ENCODE results near the gene OR56A3. TPM values are rescaled to one million over a fixed set of nuclear protein-coding genes. Genes with fewer than 3 reads are reported as not detected.
"Not testable (repeated sequence)": the region's sequence is repeated elsewhere in the genome, so short reads cannot be mapped to it uniquely, and the experiment has no call there.

The OR56A3 gene
- total RNA-seq, 1 experiment from 2014 or later = not detected

- no peak overlapping the region for H3K4me3 Mint-ChIP-seq (ENCODE audit: unreplicated experiment)
Observed at GRCh38 chr11:5938603-5938965, 3.5 kb upstream of the OR56A3 start.

GRCh38 chr11:5940748-5941147 lies 1.3 kb upstream of the OR56A3 start:
- intact Hi-C loops (cut with micrococcal nuclease; ENCODE audit: unreplicated experiment) = no loop called here
- Mint-ChIP-seq H3K4me1 (ENCODE audit: low read depth, unreplicated experiment) (no peaks in the 10 kb centered on the region), H3K36me3 (ENCODE audit: insufficient read depth, unreplicated experiment) (no peaks in the 10 kb centered on the region), H3K4me3 (ENCODE audit: unreplicated experiment) (no peak overlapping the region), H3K9me3 (ENCODE audit: unreplicated experiment) (peaks cover 9% of the 10 kb centered on the region), H3K27me3 (ENCODE audit: insufficient read depth, unreplicated experiment) (peaks cover 13% of the 10 kb centered on the region), H3K27ac (ENCODE audit: unreplicated experiment) (no peak overlapping the region)
- H3K36me3 ChIP-seq (ENCODE audit: control insufficient read depth, insufficient read depth, low read length) = no peaks in the 10 kb centered on the region
- no TSS peak for BruUV-seq (replicated peaks)
- DNase-seq = no peak
- TF ChIP-seq CTCF (IDR thresholded peaks at IDR 0.05; ENCODE audit: insufficient read depth in 1 of 2, low read depth in 1 of 2, low read length in 1 of 2, severe bottlenecking in 1 of 2, unreplicated experiment in 1 of 2) = no peak
- no peak overlapping the region for H3K4me3 ChIP-seq (ENCODE audit: low read depth, low read length)
- H3K27me3 ChIP-seq (replicated peaks; ENCODE audit: control insufficient read depth, insufficient read depth, low read length) = no peaks in the 10 kb centered on the region
- no peaks in the 10 kb centered on the region for H3K9me3 ChIP-seq
- CTCF ChIA-PET = no interaction called here
- H3K4me1 ChIP-seq = no peaks in the 10 kb centered on the region
- POLR2A ChIA-PET = no interaction called here

More at GRCh38 chr11:5938603-5938965, 3.5 kb upstream of the OR56A3 start:
- ChIA-PET POLR2A (no interaction called here), CTCF (no interaction called here)
- intact Hi-C loops (cut with micrococcal nuclease; ENCODE audit: unreplicated experiment) = no loop called here
- DNase-seq = no peak
- H3K9me3 Mint-ChIP-seq (ENCODE audit: unreplicated experiment) = peaks cover 9% of the 10 kb centered on the region
- Histone ChIP-seq H3K9me3 (no peaks in the 10 kb centered on the region), H3K4me1 (no peaks in the 10 kb centered on the region), H3K4me3 (ENCODE audit: low read depth, low read length) (no peak overlapping the region), H3K36me3 (ENCODE audit: control insufficient read depth, insufficient read depth, low read length) (no peaks in the 10 kb centered on the region), H3K27me3 (replicated peaks; ENCODE audit: control insufficient read depth, insufficient read depth, low read length) (no peaks in the 10 kb centered on the region)
- BruUV-seq (replicated peaks) = no TSS peak
- H3K27me3 Mint-ChIP-seq (ENCODE audit: insufficient read depth, unreplicated experiment) = peaks cover 4% of the 10 kb centered on the region
- no peak for TF ChIP-seq CTCF (IDR thresholded peaks at IDR 0.05; ENCODE audit: insufficient read depth in 1 of 2, low read depth in 1 of 2, low read length in 1 of 2, severe bottlenecking in 1 of 2, unreplicated experiment in 1 of 2)
- H3K4me1 Mint-ChIP-seq (ENCODE audit: low read depth, unreplicated experiment) = no peaks in the 10 kb centered on the region
- H3K27ac Mint-ChIP-seq (ENCODE audit: unreplicated experiment) = no peak overlapping the region
- H3K36me3 Mint-ChIP-seq (ENCODE audit: insufficient read depth, unreplicated experiment) = no peaks in the 10 kb centered on the region

- Histone ChIP-seq H3K36me3 (ENCODE audit: control insufficient read depth, insufficient read depth, low read length) (no peaks in the 10 kb centered on the region), H3K4me3 (ENCODE audit: low read depth, low read length) (no peak overlapping the region), H3K9me3 (peaks cover 12% of the 10 kb centered on the region; the same call in 1 of the 2 replicates), H3K27me3 (replicated peaks; ENCODE audit: control insufficient read depth, insufficient read depth, low read length) (no peaks in the 10 kb centered on the region), H3K4me1 (no peaks in the 10 kb centered on the region)
- intact Hi-C loops (cut with micrococcal nuclease; ENCODE audit: unreplicated experiment) = no loop called here
- no peak for TF ChIP-seq CTCF (IDR thresholded peaks at IDR 0.05; ENCODE audit: insufficient read depth in 1 of 2, low read depth in 1 of 2, low read length in 1 of 2, severe bottlenecking in 1 of 2, unreplicated experiment in 1 of 2)
- CTCF ChIA-PET = no interaction called here
- H3K4me3 Mint-ChIP-seq (ENCODE audit: unreplicated experiment) = no peak overlapping the region
- DNase-seq = no peak
- H3K27me3 Mint-ChIP-seq (ENCODE audit: insufficient read depth, unreplicated experiment) = peaks cover 3% of the 10 kb centered on the region
- POLR2A ChIA-PET = no interaction called here
- no peaks in the 10 kb centered on the region for H3K4me1 Mint-ChIP-seq (ENCODE audit: low read depth, unreplicated experiment)
- no TSS peak for BruUV-seq (replicated peaks)
- H3K27ac Mint-ChIP-seq (ENCODE audit: unreplicated experiment) = no peak overlapping the region
- no peaks in the 10 kb centered on the region for H3K9me3 Mint-ChIP-seq (ENCODE audit: unreplicated experiment)
- no peaks in the 10 kb centered on the region for H3K36me3 Mint-ChIP-seq (ENCODE audit: insufficient read depth, unreplicated experiment)
Observed at GRCh38 chr11:5955586-5955985, 13.5 kb downstream of the OR56A3 start.

GRCh38 chr11:5960704-5961320 lies 18.8 kb downstream of the OR56A3 start:
- H3K4me1 ChIP-seq; H3K4me3 Mint-ChIP-seq (ENCODE audit: unreplicated experiment); H3K36me3 Mint-ChIP-seq (ENCODE audit: insufficient read depth, unreplicated experiment); H3K36me3 ChIP-seq (ENCODE audit: control insufficient read depth, insufficient read depth, low read length); H3K4me3 ChIP-seq (ENCODE audit: low read depth, low read length); intact Hi-C loops (cut with micrococcal nuclease; ENCODE audit: unreplicated experiment); POLR2A ChIA-PET; H3K4me1 Mint-ChIP-seq (ENCODE audit: low read depth, unreplicated experiment); H3K27ac Mint-ChIP-seq (ENCODE audit: unreplicated experiment); CTCF ChIA-PET; H3K27me3 Mint-ChIP-seq (ENCODE audit: insufficient read depth, unreplicated experiment); DNase-seq; BruUV-seq (replicated peaks); H3K27me3 ChIP-seq (replicated peaks; ENCODE audit: control insufficient read depth, insufficient read depth, low read length): not testable (repeated sequence)
- H3K9me3 Mint-ChIP-seq (ENCODE audit: unreplicated experiment) = peaks cover 17% of the 10 kb centered on the region
- H3K9me3 ChIP-seq = peaks cover 12% of the 10 kb centered on the region; the same call in 1 of the 2 replicates
